ENCODE measurements around the gene DMD. TPM values are rescaled to one million over a fixed set of nuclear protein-coding genes. Genes with fewer than 3 reads are reported as not detected.

DMD gene
- total RNA-seq, 1 donor from 2014 or later = 22.9 TPM

- intact Hi-C loops (cut with micrococcal nuclease) = no loop called here
- no peaks in the 10 kb centered on the region for H3K36me3 Mint-ChIP-seq (ENCODE audit: low read depth)
- no peak for ATAC-seq (ENCODE audit: low read depth)
- TF ChIP-seq CTCF (IDR thresholded peaks at IDR 0.05) = no peak
- no peak overlapping the region for H3K27ac Mint-ChIP-seq
- CTCF ChIA-PET = no interaction called here
- no peak for DNase-seq
- no peaks in the 10 kb centered on the region for H3K4me1 Mint-ChIP-seq
- no peaks in the 10 kb centered on the region for H3K27me3 Mint-ChIP-seq
- H3K4me3 Mint-ChIP-seq = no peak overlapping the region
- no peaks in the 10 kb centered on the region for H3K9me3 Mint-ChIP-seq
- POLR2A ChIA-PET = no interaction called here
Measured at GRCh38 chrX:31445542-31445941, 1765.8 kb downstream of the DMD start.

GRCh38 chrX:31443654-31444053 is 1767.7 kb downstream of the DMD start:
- Mint-ChIP-seq H3K4me1 (no peaks in the 10 kb centered on the region), H3K9me3 (no peaks in the 10 kb centered on the region), H3K4me3 (no peak overlapping the region), H3K27me3 (no peaks in the 10 kb centered on the region), H3K27ac (no peak overlapping the region), H3K36me3 (ENCODE audit: low read depth) (no peaks in the 10 kb centered on the region)
- no peak for TF ChIP-seq CTCF (IDR thresholded peaks at IDR 0.05)
- ChIA-PET CTCF (no interaction called here), POLR2A (no interaction called here)
- ATAC-seq (ENCODE audit: low read depth) = no peak
- intact Hi-C loops (cut with micrococcal nuclease) = no loop called here
- no peak for DNase-seq

- Mint-ChIP-seq H3K36me3 (ENCODE audit: low read depth) (no peaks in the 10 kb centered on the region), H3K9me3 (no peaks in the 10 kb centered on the region), H3K27ac (no peak overlapping the region), H3K27me3 (peaks cover 3% of the 10 kb centered on the region), H3K4me3 (no peak overlapping the region), H3K4me1 (no peaks in the 10 kb centered on the region)
- no peak for DNase-seq
- no peak for TF ChIP-seq CTCF (IDR thresholded peaks at IDR 0.05)
- no peak for ATAC-seq (ENCODE audit: low read depth)
- CTCF ChIA-PET = no interaction called here
- POLR2A ChIA-PET = no interaction called here
- intact Hi-C loops (cut with micrococcal nuclease) = no loop called here
Measured at GRCh38 chrX:31440546-31440945, 1770.8 kb downstream of the DMD start.

GRCh38 chrX:31436424-31436823 is 1774.9 kb downstream of the DMD start:
- no peak overlapping the region for H3K4me3 Mint-ChIP-seq
- DNase-seq = no peak
- no peaks in the 10 kb centered on the region for H3K4me1 Mint-ChIP-seq
- POLR2A ChIA-PET = no interaction called here
- no peaks in the 10 kb centered on the region for H3K9me3 Mint-ChIP-seq
- peaks cover 3% of the 10 kb centered on the region for H3K27me3 Mint-ChIP-seq
- H3K27ac Mint-ChIP-seq = no peak overlapping the region
- ATAC-seq (ENCODE audit: low read depth) = no peak
- CTCF ChIA-PET = no interaction called here
- intact Hi-C loops (cut with micrococcal nuclease) = no loop called here
- no peak for TF ChIP-seq CTCF (IDR thresholded peaks at IDR 0.05)
- H3K36me3 Mint-ChIP-seq (ENCODE audit: low read depth) = no peaks in the 10 kb centered on the region

- DNase-seq (no peak), ATAC-seq (ENCODE audit: low read depth) (no peak)
- TF ChIP-seq CTCF (IDR thresholded peaks at IDR 0.05) = no peak
- CTCF ChIA-PET = no interaction called here
- no peaks in the 10 kb centered on the region for H3K4me1 Mint-ChIP-seq
- H3K27ac Mint-ChIP-seq = no peak overlapping the region
- POLR2A ChIA-PET = no interaction called here
- no peaks in the 10 kb centered on the region for H3K36me3 Mint-ChIP-seq (ENCODE audit: low read depth)
- intact Hi-C loops (cut with micrococcal nuclease) = no loop called here
- no peak overlapping the region for H3K4me3 Mint-ChIP-seq
- peaks cover 3% of the 10 kb centered on the region for H3K27me3 Mint-ChIP-seq
- H3K9me3 Mint-ChIP-seq = no peaks in the 10 kb centered on the region
Measured at GRCh38 chrX:31435592-31435991, 1775.8 kb downstream of the DMD start.
